Tibial nerve (tissue), 3 donors: ENCODE results near the gene SPNS3.

Experiments
- CTCF ChIP-seq, 5 experiments: fragments of 200-600 bp in 3 of 5; fragments of 450-650 bp in 2 of 5; sonication (generic) in 3 of 5; IDR thresholded peaks; one replicate each; pipeline ENCODE4 v1.5.1; 2016 to 2019; ENCODE audit warnings: antibody characterized with exemption in 5 of 5, mild to moderate bottlenecking in 3 of 5, moderate library complexity in 2 of 5
- POLR2A ChIP-seq, 2 donors: fragments of 450-650 bp; IDR thresholded peaks; one replicate each; pipeline ENCODE4 v1.6.1; 2017; ENCODE audit warnings: antibody characterized with exemption in 2 of 2, mild to moderate bottlenecking in 2 of 2, moderate library complexity in 2 of 2

GRCh38 chr17:4412933-4413831 lies 20.6 kb upstream of the SPNS3 start:
- TF ChIP-seq POLR2A (IDR thresholded peaks at IDR 0.05) (no peak), CTCF (IDR thresholded peaks at IDR 0.05) (peak; percentile 88 to 97 (median 91))
